Stimulated activated naive B cell treated with anti-CD40 and anti-IgM and Interleukin-4, amounts not matched to agents 10 μg/mL and 1 μg/mL and 100 μg/mL, for 72 hours (primary cell): Measurements from ENCODE around the gene SCYGR7.

Source experiments
- ATAC-seq, 2 donors: fragments of 150-1000 bp; cut with Tn5 transposase; replicated peaks; 2 replicates each; pipeline ENCODE4 v1.10.0; 2021; ENCODE audit warnings: moderate library complexity in 1 of 2
- DNase-seq: peaks from one replicate; pipeline ENCODE4 v3.0.0; 2021
- H3K27ac Mint-ChIP-seq: one replicate; pipeline ENCODE4 v1.8.0; 2022; ENCODE audit warnings: mild to moderate bottlenecking, mixed read lengths
- H3K27me3 Mint-ChIP-seq, 2 donors: one replicate each; pipeline ENCODE4 v1.8.0; 2022; ENCODE audit warnings: mixed read lengths in 2 of 2
- H3K36me3 Mint-ChIP-seq, 2 donors: one replicate each; pipeline ENCODE4 v1.8.0; 2022; ENCODE audit warnings: mixed read lengths in 2 of 2, mild to moderate bottlenecking in 1 of 2
- H3K4me1 Mint-ChIP-seq, 2 donors: one replicate each; pipeline ENCODE4 v1.8.0; 2022; ENCODE audit warnings: mixed read lengths in 2 of 2, mild to moderate bottlenecking in 1 of 2
- H3K4me3 Mint-ChIP-seq, 2 donors: one replicate each; pipeline ENCODE4 v1.8.0; 2022; ENCODE audit warnings: mild to moderate bottlenecking in 2 of 2, mixed read lengths in 2 of 2, moderate library complexity in 1 of 2
- H3K9me3 Mint-ChIP-seq, 2 donors: one replicate each; pipeline ENCODE4 v1.8.0; 2022; ENCODE audit warnings: mixed read lengths in 2 of 2, mild to moderate bottlenecking in 1 of 2

The SCYGR7 gene

DNA sequence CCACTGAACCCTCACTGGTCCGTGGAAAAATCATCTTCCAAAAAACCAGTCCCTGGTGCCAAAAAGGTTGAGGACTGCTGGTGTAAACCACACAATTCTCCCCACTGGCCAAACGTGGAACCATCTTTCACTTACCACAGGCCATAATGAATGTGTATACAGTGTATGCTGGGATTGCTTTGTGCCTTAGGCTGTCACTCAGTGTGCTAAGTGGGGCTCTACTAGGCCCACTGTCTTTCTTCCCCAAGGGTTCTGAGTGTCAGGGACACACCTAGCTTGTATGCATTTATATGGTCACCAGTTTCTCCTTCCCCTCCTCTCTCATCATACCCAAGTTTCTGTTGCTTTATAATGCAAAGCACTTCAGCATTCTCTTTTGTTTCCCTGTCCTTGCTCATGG is 44.8 kb downstream of the SCYGR7 start:
- Mint-ChIP-seq H3K27ac (no peak overlapping the region), H3K4me1 (no peaks in the 10 kb centered on the region)

DNA sequence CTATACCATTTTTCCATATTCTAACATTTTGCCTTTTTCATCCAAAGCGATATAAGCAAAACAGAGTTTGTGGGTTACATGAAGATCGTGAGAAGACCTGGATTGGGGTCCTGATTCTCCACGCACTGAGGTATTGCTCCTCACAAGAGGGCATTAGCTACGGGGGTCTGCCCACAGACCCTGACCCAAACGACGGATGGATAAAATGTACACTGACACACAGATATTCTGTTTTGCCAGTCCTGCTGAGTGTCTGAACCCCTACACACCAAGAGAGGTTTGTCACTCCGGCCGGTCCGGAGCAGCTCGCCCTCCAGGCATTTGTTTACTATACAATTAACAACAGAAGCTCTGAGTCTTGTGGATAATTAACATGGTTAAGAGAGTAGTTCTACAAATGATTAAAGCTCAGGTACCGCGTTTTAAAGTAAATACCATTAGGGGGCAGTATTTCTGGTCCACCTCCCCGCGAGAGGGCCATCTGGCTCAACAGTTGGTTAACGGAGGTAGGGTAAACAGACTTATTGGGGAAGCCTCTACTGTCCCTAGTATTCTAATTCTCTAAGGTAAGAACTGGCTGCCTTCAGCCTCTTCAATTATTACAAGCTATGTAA is 46.0 kb downstream of the SCYGR7 start:
- Mint-ChIP-seq H3K27me3 (peaks cover 0 to 17% of the 10 kb centered on the region in 2 donors), H3K4me3 (no peak overlapping the region), H3K9me3 (no peaks in the 10 kb centered on the region), H3K4me1 (no peaks in the 10 kb centered on the region), H3K36me3 (no peaks in the 10 kb centered on the region), H3K27ac (no peak overlapping the region)
- ATAC-seq, result no peak
- no peak for DNase-seq

More for the DNA sequence above, 44.8 kb downstream of the SCYGR7 start:
- Mint-ChIP-seq H3K4me3 (no peak overlapping the region), H3K36me3 (no peaks in the 10 kb centered on the region), H3K9me3 (no peaks in the 10 kb centered on the region), H3K27me3 (peaks cover 0 to 7% of the 10 kb centered on the region in 2 donors)
- no peak for DNase-seq
- ATAC-seq, result no peak

DNA sequence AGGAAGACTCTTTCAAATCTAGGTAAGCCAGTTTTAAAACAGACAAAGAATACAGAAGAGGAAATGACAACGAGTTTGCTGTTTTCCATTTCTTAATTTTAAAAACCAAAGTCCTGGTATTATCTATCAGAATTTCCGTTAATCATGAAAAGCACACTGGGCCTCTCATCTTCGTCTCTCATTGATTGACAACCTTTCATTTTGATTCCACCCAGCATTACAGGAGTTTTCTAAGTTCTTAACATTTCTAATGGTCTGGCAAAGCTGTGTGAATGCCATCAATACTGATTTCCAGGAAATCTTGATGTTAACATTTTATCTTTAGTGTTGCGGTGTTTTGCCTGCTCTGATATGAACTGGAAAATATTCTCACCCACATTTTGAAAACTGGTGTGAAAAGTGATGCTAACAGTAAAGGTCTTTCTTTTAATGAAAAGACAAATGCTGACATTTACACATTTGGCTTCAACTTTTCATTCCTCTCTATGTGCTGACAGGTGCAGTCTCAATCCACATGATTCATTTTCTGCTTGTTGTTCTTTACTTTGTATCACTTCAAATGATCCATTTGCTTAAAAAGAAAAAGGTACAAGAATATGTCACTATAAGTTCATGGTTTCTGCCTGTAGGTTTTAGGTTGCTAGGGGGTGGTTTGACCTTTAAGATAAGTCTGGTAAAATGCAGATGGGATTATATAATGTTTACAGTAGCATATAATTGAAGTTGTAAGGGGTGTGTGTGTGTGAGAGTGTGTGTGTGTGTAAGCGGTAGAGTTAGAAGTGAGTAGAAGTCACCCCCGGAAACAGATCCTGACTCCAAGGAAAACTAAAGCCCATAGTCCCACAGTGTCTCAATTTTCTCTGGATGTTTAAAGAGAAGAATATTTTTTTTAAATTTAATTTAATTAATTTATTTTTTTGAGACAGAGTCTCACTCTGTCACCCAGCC is 47.0 kb downstream of the SCYGR7 start:
- Mint-ChIP-seq H3K4me1 (no peaks in the 10 kb centered on the region), H3K4me3 (no peak overlapping the region), H3K27ac (no peak overlapping the region), H3K9me3 (no peaks in the 10 kb centered on the region), H3K27me3 (peaks cover 0 to 18% of the 10 kb centered on the region in 2 donors), H3K36me3 (no peaks in the 10 kb centered on the region)
- DNase-seq (no peak), ATAC-seq (peak in 1 of 2 donors; percentile 27)
